GM12878 (cell line): ENCODE measurements around the gene ATG12. TPM values are rescaled to one million over a fixed set of nuclear protein-coding genes. Genes with fewer than 3 reads are reported as not detected.

ENCODE experiments used
- ATAC-seq: fragments of 200-7000 bp; cut with Tn5 transposase; 3 replicates; pipeline ENCODE4 v1.9.1; 2020; ENCODE audit warnings: mild to moderate bottlenecking, moderate library complexity
- BruUV-seq: library from RNA; stranded (reverse); fragments of 400-500 nt; replicated peaks from 2 replicates; lab custom pipeline; 2021; lab: Mats Ljungman, UMichigan
- CTCF ChIA-PET: fragments of 300-600 bp; sonication (Branson Sonifier 250); formaldehyde crosslinking; extraction: SDS; loops from one replicate; lab custom pipeline; 2021; ENCODE audit warnings: inconsistent platforms; lab: Yijun Ruan, JAX
- POLR2A ChIA-PET: fragments of 350-600 bp; formaldehyde crosslinking; extraction: SDS; loops from one replicate; lab custom pipeline; 2021; ENCODE audit warnings: inconsistent platforms; lab: Charles Lee
- RAD21 ChIA-PET: fragments of 300-600 bp; sonication (Branson Sonifier 250); formaldehyde crosslinking; loops from one replicate; lab custom pipeline; 2023; ENCODE audit warnings: antibody characterized with exemption; ENCODE audit not compliant: unreplicated experiment; lab: Charles Lee
- SMC1A ChIA-PET: fragments of 300-600 bp; sonication (Branson Sonifier 250); formaldehyde crosslinking; loops from one replicate; lab custom pipeline; 2023; ENCODE audit not compliant: unreplicated experiment, uncharacterized antibody; lab: Charles Lee
- DNase-seq: peaks from one replicate; pipeline ENCODE4 v3.0.0-alpha.2; 2011; ENCODE audit warnings: low read depth, low spot score
- FAIRE-seq: peaks from 3 replicates; lab custom pipeline; 2011; peaks lifted over from hg19 to GRCh38; lab: Jason Lieb, UNC
- H2AFZ ChIP-seq: 2 replicates; pipeline ENCODE4 v1.6.0; 2011; ENCODE audit warnings: low read depth, low read length, control low read depth; ENCODE audit not compliant: control insufficient read depth
- H3K27ac ChIP-seq: 2 replicates; pipeline ENCODE4 v1.5.1; 2011; ENCODE audit warnings: control low read depth; ENCODE audit not compliant: control insufficient read depth, insufficient read depth
- H3K27me3 ChIP-seq, 2 experiments: replicated peaks in 1 of 2; 2 replicates each; pipeline versions ENCODE4 v1.6.0 to v1.6.1; 2011; ENCODE audit warnings: low read length in 1 of 2; ENCODE audit not compliant: control insufficient read depth in 2 of 2, insufficient read depth in 2 of 2
- H3K36me3 ChIP-seq, 2 experiments: 2 replicates each; pipeline ENCODE4 v1.5.1; 2011; ENCODE audit warnings: low read length in 1 of 2; ENCODE audit not compliant: control insufficient read depth in 2 of 2, insufficient read depth in 2 of 2
- H3K4me1 ChIP-seq: 2 replicates; pipeline ENCODE4 v1.6.1; 2011; ENCODE audit warnings: mild to moderate bottlenecking, low read length, moderate library complexity, mixed read lengths; ENCODE audit not compliant: control insufficient read depth, insufficient read depth
- H3K4me2 ChIP-seq: 2 replicates; pipeline ENCODE4 v1.6.0; 2011; ENCODE audit warnings: control low read depth; ENCODE audit not compliant: control insufficient read depth, insufficient read depth
- H3K4me3 ChIP-seq: fragments of 200-600 bp; sonication (generic); 2 replicates; pipeline ENCODE4 v1.5.1; 2016
- H3K79me2 ChIP-seq: 2 replicates; pipeline ENCODE4 v1.6.0; 2011; ENCODE audit warnings: low read length; ENCODE audit not compliant: control insufficient read depth, insufficient read depth
- H3K9ac ChIP-seq: 2 replicates; pipeline ENCODE4 v1.8.0; 2011; ENCODE audit warnings: low read length, control low read depth, mixed read lengths; ENCODE audit not compliant: control insufficient read depth, insufficient read depth
- H3K9me3 ChIP-seq: replicated peaks from 3 replicates; pipeline ENCODE4 v1.5.1; 2011; ENCODE audit warnings: mild to moderate bottlenecking, low read length; ENCODE audit not compliant: control insufficient read depth, insufficient read depth
- H4K20me1 ChIP-seq: 2 replicates; pipeline ENCODE4 v1.6.0; 2011; ENCODE audit not compliant: control insufficient read depth, insufficient read depth
- ASH2L ChIP-seq: fragments of 300-600, 200-600 bp; sonication (generic); IDR thresholded peaks from 2 replicates; pipeline ENCODE4 v1.6.1; 2017; ENCODE audit warnings: low read depth, mild to moderate bottlenecking, borderline replicate concordance
- ATF7 ChIP-seq: fragments of 450-650 bp; IDR thresholded peaks from 2 replicates; pipeline ENCODE4 v1.6.1; 2016; ENCODE audit warnings: low read depth, mild to moderate bottlenecking
- BACH1 ChIP-seq: fragments of 450-650 bp; IDR thresholded peaks from 2 replicates; pipeline ENCODE4 v1.6.1; 2017; ENCODE audit warnings: mild to moderate bottlenecking, borderline replicate concordance
- HSF1 ChIP-seq: fragments of 150-350 bp; IDR thresholded peaks from 2 replicates; pipeline ENCODE4 v1.6.1; 2014; ENCODE audit warnings: mild to moderate bottlenecking, low read depth, low read length
- IKZF2 ChIP-seq, 2 experiments: fragments of 450-650 bp; IDR thresholded peaks; 2 replicates each; pipeline ENCODE4 v1.6.1; 2017; ENCODE audit warnings: mild to moderate bottlenecking in 2 of 2, moderate library complexity in 2 of 2
- MTA3 ChIP-seq: IDR thresholded peaks from 2 replicates; pipeline ENCODE4 v1.6.1; 2012; ENCODE audit warnings: low read length, inconsistent platforms, borderline replicate concordance
- NR2C2 ChIP-seq: IDR thresholded peaks from 2 replicates; pipeline ENCODE4 v1.6.1; 2011; ENCODE audit warnings: borderline replicate concordance, low read depth; ENCODE audit not compliant: control insufficient read depth, insufficient read length
- TCF3 ChIP-seq: IDR thresholded peaks from 2 replicates; pipeline ENCODE4 v1.6.1; 2012; ENCODE audit warnings: low read depth, mild to moderate bottlenecking, low read length, borderline replicate concordance; ENCODE audit not compliant: insufficient read depth
- WGBS: methylation state at CpG from one replicate; pipeline ENCODE4 v1.1.6; 2016; ENCODE audit warnings: low lambda C conversion rate; ENCODE audit not compliant: insufficient replicate concordance, insufficient coverage; ENCODE audit errors: missing lambda C conversion rate; 5-methylcytosine and 5-hydroxymethylcytosine counted together
- in situ Hi-C: fragments of 300-500 bp; cut with MboI; formaldehyde crosslinking; loops from 9 replicates; pipeline ENCODE4 v1.14.3; 2018; ENCODE audit warnings: mixed read lengths
- intact Hi-C: fragments of 100-400 bp; cut with micrococcal nuclease; formaldehyde crosslinking; loops from one replicate; pipeline ENCODE4 v1.14.2; 2022; ENCODE audit not compliant: unreplicated experiment
- polyA plus RNA-seq, 11 experiments: library from polyadenylated mRNA; depleted of rRNA in 4 of 11; unstranded in 6 of 11; stranded (reverse) in 5 of 11; fragments of >200 nt; fragmentation: Nextera tagmentation in 4 of 11; fragmentation: Illumina TruSeq in 1 of 11; extraction: Ambion mirVana in 4 of 11; extraction: Trizol in 1 of 11; gene quantifications; 1 replicate in 1 of 11; 2 replicates in 10 of 11; pipeline versions ENCODE4 v1.2.1 to v1.2.3, GENCODE V29; 2011 to 2016; ENCODE audit warnings: inconsistent platforms in 2 of 11, missing spikeins in 2 of 11, low read depth in 1 of 11
- total RNA-seq, 4 experiments: library from RNA; depleted of rRNA in 3 of 4; stranded (reverse); fragments of >200 nt in 3 of 4; fragmentation: Illumina TruSeq in 1 of 4; extraction: Trizol in 1 of 4; gene quantifications; 2 replicates each; pipeline versions ENCODE4 v1.2.1 to v1.2.3, GENCODE V29; 2013 to 2021

ATG12 gene
- total and polyA plus RNA-seq, 10 of the 15 experiments (the other 5 are each of a cell fraction or from before 2014, with no cell fraction given), result 23.2 to 92.0 (median 58.6) TPM

GRCh38 chr5:115787426-115787825 lies 53.9 kb downstream of the ATG12 start:
- POLR2A ChIA-PET, result no interaction called here
- RAD21 ChIA-PET, result no interaction called here
- 32% methylated on average over 1 of the region's 1 CpG for WGBS
- SMC1A ChIA-PET, result interaction anchor here (0.9 to 1.8 kb wide), 2 partner anchors 14 kb away, joined by 3 to 7 read pairs; no protein-coding TSS in a partner anchor
- no peak for ATAC-seq
- DNase-seq, result no peak
- TF ChIP-seq IKZF2 (IDR thresholded peaks at IDR 0.05), result no peak
- TF ChIP-seq MTA3, result no peak
- in situ Hi-C loops, result no loop called here
- no peak for FAIRE-seq
- Histone ChIP-seq H4K20me1 (no peaks in the 10 kb centered on the region), H3K36me3 (no peaks in the 10 kb centered on the region), H3K9ac (no peak overlapping the region), H3K4me3 (no peak overlapping the region), H3K27ac (no peak overlapping the region), H3K4me2 (no peak overlapping the region), H3K9me3 (no peaks in the 10 kb centered on the region), H3K27me3 (no peaks in the 10 kb centered on the region; a peak in 1 of 4 replicates), H3K4me1 (no peaks in the 10 kb centered on the region), H3K79me2 (no peaks in the 10 kb centered on the region), H2AFZ (no peak overlapping the region)
- CTCF ChIA-PET, result no interaction called here
- no TSS peak for BruUV-seq
- intact Hi-C loops, result no loop called here

- H3K27me3 ChIP-seq, result no peaks in the 10 kb centered on the region
- no peak for ATAC-seq
- POLR2A ChIA-PET, result no interaction called here
- in situ Hi-C loops, result no loop called here
- no TSS peak for BruUV-seq
- no peak for FAIRE-seq
- no peak overlapping the region for H3K27ac ChIP-seq
- 30% methylated on average over 6 of the region's 6 CpGs for WGBS
- SMC1A ChIA-PET, result interaction anchor here (1.4 to 1.7 kb wide), 2 partner anchors 15 to 18 kb away, joined by 4 read pairs; no protein-coding TSS in a partner anchor
- TF ChIP-seq ASH2L (no peak), NR2C2 (no peak), ATF7 (no peak), TCF3 (no peak), HSF1 (no peak), BACH1 (no peak)
- TF ChIP-seq, all 136 proteins: peak for 0
- no peak for DNase-seq
- Histone ChIP-seq H2AFZ (no peak overlapping the region), H3K36me3 (no peaks in the 10 kb centered on the region), H3K9me3 (no peaks in the 10 kb centered on the region), H3K9ac (no peak overlapping the region), H3K79me2 (no peaks in the 10 kb centered on the region), H3K4me3 (no peak overlapping the region), H3K4me1 (no peaks in the 10 kb centered on the region), H3K4me2 (no peak overlapping the region), H4K20me1 (no peaks in the 10 kb centered on the region)
- ChIA-PET RAD21 (no interaction called here), CTCF (interaction anchor here (0.9 to 3.0 kb wide), 3 partner anchors 13 to 150 kb away, joined by 3 to 12 read pairs (median 3); no protein-coding TSS in a partner anchor)
- intact Hi-C loops, result no loop called here
Measured at GRCh38 chr5:115785381-115786065, 55.8 kb downstream of the ATG12 start.
